Right kidney (tissue), 1 donor: ENCODE data around the gene SPAG9.

Experiments
- DNase-seq: peaks from one replicate; pipeline ENCODE4 v3.0.0-alpha.2; 2016

The SPAG9 gene

GRCh38 chr17:50938821-50939541 lies 181.7 kb downstream of the SPAG9 start:
- no peak for DNase-seq

- no peak for DNase-seq
These were observed 184.7 kb downstream of the SPAG9 start for GRCh38 chr17:50935996-50936266.

- no peak for DNase-seq
These were observed 185.3 kb downstream of the SPAG9 start for GRCh38 chr17:50935221-50935995.

GRCh38 chr17:50934672-50935220 lies 185.9 kb downstream of the SPAG9 start:
- no peak for DNase-seq

GRCh38 chr17:50934161-50934560 lies 186.5 kb downstream of the SPAG9 start:
- DNase-seq: no peak

- peak; percentile 85 for DNase-seq
These were observed 189.3 kb downstream of the SPAG9 start for GRCh38 chr17:50931144-50931908.

GRCh38 chr17:50928646-50929045 lies 192.0 kb downstream of the SPAG9 start:
- no peak for DNase-seq

- no peak for DNase-seq
These were observed 193.4 kb downstream of the SPAG9 start for GRCh38 chr17:50927287-50927686.

GRCh38 chr17:50926523-50926922 lies 194.1 kb downstream of the SPAG9 start:
- no peak for DNase-seq

- no peak for DNase-seq
These were observed 195.3 kb downstream of the SPAG9 start for GRCh38 chr17:50925296-50925891.

- no peak for DNase-seq
These were observed 195.9 kb downstream of the SPAG9 start for GRCh38 chr17:50924800-50925199.

GRCh38 chr17:50924300-50924699 lies 196.4 kb downstream of the SPAG9 start:
- DNase-seq: no peak

- no peak for DNase-seq
These were observed 197.1 kb downstream of the SPAG9 start for GRCh38 chr17:50923611-50924010.

- no peak for DNase-seq
These were observed 197.8 kb downstream of the SPAG9 start for GRCh38 chr17:50922721-50923405.

GRCh38 chr17:50922107-50922506 lies 198.6 kb downstream of the SPAG9 start:
- no peak for DNase-seq

GRCh38 chr17:50920891-50921586 lies 199.6 kb downstream of the SPAG9 start:
- no peak for DNase-seq

GRCh38 chr17:50920041-50920410 lies 200.6 kb downstream of the SPAG9 start:
- DNase-seq: no peak

GRCh38 chr17:50919321-50920040 lies 201.2 kb downstream of the SPAG9 start:
- peak; percentile 70 for DNase-seq

- no peak for DNase-seq
These were observed 201.8 kb downstream of the SPAG9 start for GRCh38 chr17:50918933-50919296.

- DNase-seq: peak; percentile 39
These were observed 202.4 kb downstream of the SPAG9 start for GRCh38 chr17:50918071-50918932.
